AML-193 (cell line): ENCODE results near the gene LYPD6.

ENCODE experiments used
- DNase-seq, 2 experiments: peaks; one replicate each; lab custom pipeline; 2025; lab: John Stamatoyannopoulos, UW

LYPD6 gene

GRCh38 chr2:149348291-149348690 lies 17.9 kb downstream of the LYPD6 start:
- DNase-seq, result no peak

- DNase-seq, result no peak
Observed at GRCh38 chr2:149353421-149353820, 23.0 kb downstream of the LYPD6 start.

GRCh38 chr2:149355716-149356422 lies 25.5 kb downstream of the LYPD6 start:
- no peak for DNase-seq

- DNase-seq, result no peak
Observed at GRCh38 chr2:149357058-149357457, 26.7 kb downstream of the LYPD6 start.

GRCh38 chr2:149360106-149360505 lies 29.7 kb downstream of the LYPD6 start:
- no peak for DNase-seq

- DNase-seq, result no peak
Observed at GRCh38 chr2:149363958-149364357, 33.6 kb downstream of the LYPD6 start.

- DNase-seq, result no peak
Observed at GRCh38 chr2:149364839-149365238, 34.5 kb downstream of the LYPD6 start.

GRCh38 chr2:149365931-149366583 lies 35.7 kb downstream of the LYPD6 start:
- no peak for DNase-seq

GRCh38 chr2:149370061-149370775 lies 39.8 kb downstream of the LYPD6 start:
- no peak for DNase-seq

- no peak for DNase-seq
Observed at GRCh38 chr2:149371476-149371875, 41.1 kb downstream of the LYPD6 start.

GRCh38 chr2:149375801-149376361 lies 45.5 kb downstream of the LYPD6 start:
- no peak for DNase-seq

- no peak for DNase-seq
Observed at GRCh38 chr2:149380205-149380604, 49.8 kb downstream of the LYPD6 start.

- no peak for DNase-seq
Observed at GRCh38 chr2:149383340-149383739, 53.0 kb downstream of the LYPD6 start.

GRCh38 chr2:149385350-149385749 lies 55.0 kb downstream of the LYPD6 start:
- no peak for DNase-seq

GRCh38 chr2:149387411-149387810 lies 57.0 kb downstream of the LYPD6 start:
- DNase-seq, result no peak

GRCh38 chr2:149388120-149388816 lies 57.9 kb downstream of the LYPD6 start:
- DNase-seq, result no peak

- no peak for DNase-seq
Observed at GRCh38 chr2:149389506-149390167, 59.2 kb downstream of the LYPD6 start.

- no peak for DNase-seq
Observed at GRCh38 chr2:149393614-149394013, 63.2 kb downstream of the LYPD6 start.

- no peak for DNase-seq
Observed at GRCh38 chr2:149394864-149395263, 64.5 kb downstream of the LYPD6 start.

GRCh38 chr2:149399934-149400615 lies 69.7 kb downstream of the LYPD6 start:
- no peak for DNase-seq

GRCh38 chr2:149400997-149401396 lies 70.6 kb downstream of the LYPD6 start:
- DNase-seq, result no peak
